ENCODE measurements around the gene SPECC1L.
"Not testable (repeated sequence)": the region's sequence is repeated elsewhere in the genome, so short reads cannot be mapped to it uniquely, and the experiment has no call there.

SPECC1L gene

DNA sequence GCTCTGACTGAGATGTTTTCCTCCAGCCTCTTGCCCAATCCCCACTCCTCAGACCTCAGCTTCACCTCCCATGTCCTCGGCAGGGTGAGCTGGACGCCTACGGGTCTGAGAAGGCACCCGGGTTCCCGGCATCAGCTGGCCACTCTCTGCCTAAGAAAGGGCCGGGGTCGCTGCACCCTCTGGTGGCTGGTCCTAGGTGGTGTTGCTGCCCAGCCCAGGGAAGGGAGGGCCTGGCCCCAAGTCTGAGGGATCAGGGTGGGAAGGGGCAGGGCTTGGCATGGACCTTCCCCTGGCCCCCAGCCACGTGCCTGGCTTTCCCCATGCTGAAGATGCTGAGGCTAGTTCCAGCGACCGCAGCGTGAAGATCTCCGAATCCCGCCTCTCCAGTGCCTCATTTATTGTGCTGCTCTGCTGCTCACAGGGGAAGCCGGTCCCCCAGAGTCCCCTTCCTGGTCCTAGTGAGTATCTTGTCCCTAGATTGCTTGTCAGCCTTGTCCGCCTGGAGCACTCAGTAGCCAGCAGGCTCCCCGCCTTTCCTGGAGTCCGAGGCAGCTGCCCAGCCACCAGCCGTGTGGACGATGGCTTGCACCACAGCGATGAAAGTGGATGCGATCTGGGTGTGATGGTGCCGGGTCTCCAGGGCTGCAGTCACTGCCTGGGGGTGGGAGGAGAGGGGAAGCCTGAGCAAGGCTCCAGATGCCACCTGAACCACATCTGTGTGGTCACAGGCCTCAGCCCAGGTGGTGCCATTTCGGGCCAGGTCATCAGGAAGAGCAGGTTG lies 22.9 kb upstream of the SPECC1L start:
- no peak for DNase-seq

GRCh38 chr22:24248611-24249010 lies 22.0 kb upstream of the SPECC1L start:
- not testable (repeated sequence) for DNase-seq

GRCh38 chr22:24249413-24249812 lies 21.2 kb upstream of the SPECC1L start:
- DNase-seq: not testable (repeated sequence)

DNA sequence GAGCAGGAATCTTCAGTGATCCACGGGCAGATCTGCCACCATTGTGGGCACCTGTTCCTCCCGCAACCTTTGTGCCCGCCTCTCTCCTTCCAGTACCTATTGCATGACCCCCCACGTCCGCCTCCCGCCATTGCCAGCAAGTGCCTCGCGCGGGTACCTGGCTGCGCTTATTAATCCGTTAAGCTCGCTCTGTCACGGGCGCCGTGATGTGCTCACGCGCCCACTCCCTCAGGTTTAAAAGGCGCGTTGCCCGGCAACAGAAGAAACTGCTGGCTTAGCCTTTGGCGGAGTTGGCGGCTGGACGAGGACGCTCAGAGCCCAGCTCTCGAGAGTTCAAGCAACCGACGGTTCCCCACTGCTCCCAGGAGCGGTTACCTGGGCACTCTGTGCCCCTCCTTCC lies 19.3 kb upstream of the SPECC1L start:
- DNase-seq: not testable (repeated sequence)

DNA sequence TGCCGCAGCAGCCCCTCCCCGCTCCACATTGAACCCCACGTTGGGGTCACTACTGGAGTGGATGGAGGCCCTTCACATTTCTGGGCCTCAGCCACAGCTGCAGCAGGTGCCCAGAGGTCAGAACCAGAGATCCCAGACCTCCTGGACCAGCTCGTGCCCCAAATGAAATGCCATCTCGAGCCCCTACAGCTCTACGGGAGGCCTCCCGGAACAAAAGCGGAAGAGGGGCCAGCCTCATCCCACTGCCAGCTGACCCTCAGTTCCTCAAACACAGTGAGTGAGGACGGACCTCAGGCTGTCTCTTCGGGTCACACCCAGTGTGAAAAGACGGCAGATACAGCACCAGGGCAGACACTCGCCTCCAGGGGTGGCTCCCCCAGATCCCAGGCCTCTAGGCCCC lies 17.5 kb upstream of the SPECC1L start:
- not testable (repeated sequence) for DNase-seq

DNA sequence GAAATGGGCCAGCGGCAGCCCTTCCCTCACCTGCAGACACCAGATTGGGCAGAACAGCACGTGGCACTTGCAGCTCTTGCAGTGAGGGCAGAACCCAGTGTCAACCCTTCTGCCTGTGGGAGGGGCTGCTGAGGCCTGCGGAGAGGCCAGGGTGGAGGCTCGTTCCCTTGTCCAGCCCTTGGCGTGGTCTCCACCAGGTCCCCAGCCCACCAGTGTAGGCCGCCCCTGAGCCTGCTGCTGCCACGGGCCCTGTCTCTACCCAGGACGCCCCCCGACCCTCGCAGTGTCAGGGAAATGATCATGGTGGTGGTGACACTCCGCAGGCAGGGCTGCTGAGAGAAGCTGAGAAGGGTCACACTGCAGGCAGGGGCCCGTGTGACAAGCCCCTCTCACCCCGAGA lies 14.5 kb upstream of the SPECC1L start:
- not testable (repeated sequence) for DNase-seq

DNA sequence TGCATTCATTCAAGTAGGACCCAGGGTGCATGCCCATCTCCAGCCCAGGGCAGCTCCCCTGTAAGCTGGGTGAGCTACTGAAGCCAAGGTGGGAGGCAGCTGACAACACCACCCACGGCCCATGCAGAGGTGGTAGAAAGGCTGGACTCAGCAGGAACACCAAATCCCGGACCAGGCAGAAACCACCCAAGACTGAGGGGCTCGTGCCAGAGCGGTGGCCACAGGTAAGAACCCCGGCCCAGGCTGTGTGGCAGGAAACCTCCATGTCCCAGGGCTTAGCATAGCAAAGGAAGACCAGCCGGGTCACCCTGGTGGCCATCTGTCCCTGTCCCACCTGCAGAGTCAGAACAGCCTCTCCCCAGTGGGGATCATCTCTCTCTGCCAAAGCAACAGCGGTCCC lies 13.9 kb upstream of the SPECC1L start:
- DNase-seq: not testable (repeated sequence)

DNA sequence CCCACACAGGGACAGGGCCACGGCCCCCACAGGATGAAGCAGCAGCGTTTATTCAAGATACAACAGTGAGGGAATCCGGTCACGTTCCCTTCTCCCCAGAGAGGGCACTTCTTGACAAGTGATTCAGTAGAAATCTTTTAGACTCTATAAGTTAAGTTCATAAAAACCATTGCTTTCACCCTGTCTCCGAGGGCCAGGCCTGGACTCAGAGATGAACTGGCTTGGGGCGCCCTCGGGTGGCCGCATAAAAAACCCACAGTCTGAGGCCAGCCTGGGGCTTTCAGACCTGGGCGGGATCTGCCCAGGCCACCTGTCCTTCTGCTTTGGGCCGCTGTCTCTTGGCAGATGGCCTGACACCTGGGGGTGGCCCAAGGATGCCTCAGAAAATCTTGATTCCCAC lies 11.2 kb upstream of the SPECC1L start:
- DNase-seq: peak; percentile 44

DNA sequence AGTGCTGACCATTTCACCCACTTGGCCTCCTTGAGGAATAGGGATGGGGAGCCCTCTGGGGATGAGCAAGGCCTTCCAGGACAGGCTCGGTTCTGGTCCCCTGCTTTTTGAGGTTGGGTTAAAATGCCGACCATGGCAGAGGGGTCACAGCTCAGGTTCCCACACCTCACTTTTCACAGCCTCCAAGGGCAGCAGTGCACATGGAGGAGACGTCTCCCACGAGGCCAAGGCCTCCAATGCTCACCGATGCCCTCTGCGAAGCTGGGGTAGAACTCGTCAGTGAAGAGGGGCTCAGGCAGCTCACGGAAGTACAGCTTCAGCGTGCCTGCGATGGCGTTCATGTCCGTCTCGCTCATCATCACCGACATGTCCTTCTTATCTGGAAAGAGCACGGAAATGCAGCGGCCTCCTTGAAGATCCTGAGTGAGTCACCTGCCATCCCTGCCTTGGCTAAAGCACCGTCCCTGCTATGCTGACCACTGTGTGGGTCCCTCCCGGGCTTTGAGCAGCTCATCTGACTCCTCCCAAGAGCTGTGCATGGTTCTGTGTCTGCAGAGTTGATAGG lies 8.4 kb upstream of the SPECC1L start:
- DNase-seq: not testable (repeated sequence)

DNA sequence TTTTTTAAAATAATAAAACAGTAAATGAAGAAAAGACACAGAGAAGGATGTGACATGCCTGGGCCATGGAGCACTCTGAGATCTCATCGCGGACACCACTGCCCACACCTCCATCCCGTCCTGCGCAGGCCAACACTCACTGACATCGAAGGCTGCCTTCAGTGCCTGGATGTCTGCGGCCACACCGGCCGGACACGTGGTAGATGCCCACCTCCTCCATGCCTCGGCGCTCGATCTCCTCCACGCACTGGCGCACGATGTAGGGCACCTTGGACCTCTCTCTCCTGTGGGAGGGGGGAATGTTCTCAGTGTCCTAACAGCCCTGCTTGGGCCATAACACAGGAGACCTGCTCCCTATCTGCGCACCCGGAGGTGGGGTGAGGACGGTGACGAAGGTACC lies 7.2 kb upstream of the SPECC1L start:
- not testable (repeated sequence) for DNase-seq

- not testable (repeated sequence) for DNase-seq
Measured at GRCh38 chr22:24264329-24264896, 6.2 kb upstream of the SPECC1L start.

- DNase-seq: no peak
Measured at GRCh38 chr22:24265734-24266133, 4.9 kb upstream of the SPECC1L start.

GRCh38 chr22:24266495-24266894 lies 4.1 kb upstream of the SPECC1L start:
- DNase-seq: not testable (repeated sequence)

DNA sequence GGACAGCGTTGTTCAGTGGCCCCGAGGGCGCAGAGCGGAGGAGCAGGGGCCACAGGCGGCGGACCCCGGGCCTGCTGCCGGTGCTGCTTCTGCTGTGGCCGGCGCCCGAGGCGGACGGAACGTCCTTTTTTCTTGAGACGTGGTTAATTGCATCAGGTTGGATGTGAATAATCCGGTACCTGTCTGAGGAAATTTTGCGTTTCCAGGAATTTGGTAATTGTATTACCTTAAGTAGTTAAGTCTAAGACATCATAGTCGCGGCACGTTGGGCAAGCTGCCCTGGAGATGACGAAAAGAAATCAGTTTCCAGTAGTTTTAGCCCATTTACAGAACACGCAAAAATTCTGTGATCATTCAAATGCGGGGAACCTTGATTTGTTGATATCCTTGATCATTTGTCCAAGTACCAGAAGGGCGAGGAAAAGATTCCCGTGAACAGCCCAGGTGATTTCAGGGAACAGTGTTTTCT lies 789 bp downstream of the SPECC1L start:
- DNase-seq: no peak

DNA sequence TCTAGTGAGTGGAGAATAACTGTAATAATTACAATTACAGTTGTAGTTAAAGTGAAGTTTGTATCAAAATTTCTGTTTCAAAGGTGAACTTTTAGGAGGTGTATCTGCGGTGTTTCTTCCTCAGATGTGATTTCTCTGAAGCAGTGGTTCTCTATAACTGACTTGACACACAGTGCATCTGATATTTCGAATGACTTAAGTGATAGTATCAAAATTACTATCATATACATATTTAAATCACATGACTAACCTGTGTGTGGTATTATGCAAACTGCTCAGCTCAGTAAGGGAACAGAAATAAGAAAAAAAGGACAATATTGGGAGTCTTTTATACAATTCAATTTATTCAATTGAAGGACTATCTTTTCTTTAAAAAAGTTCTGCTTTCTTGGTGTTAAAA lies 2.4 kb downstream of the SPECC1L start:
- not testable (repeated sequence) for DNase-seq

- DNase-seq: not testable (repeated sequence)
Measured at GRCh38 chr22:24273906-24274305, 3.3 kb downstream of the SPECC1L start.

DNA sequence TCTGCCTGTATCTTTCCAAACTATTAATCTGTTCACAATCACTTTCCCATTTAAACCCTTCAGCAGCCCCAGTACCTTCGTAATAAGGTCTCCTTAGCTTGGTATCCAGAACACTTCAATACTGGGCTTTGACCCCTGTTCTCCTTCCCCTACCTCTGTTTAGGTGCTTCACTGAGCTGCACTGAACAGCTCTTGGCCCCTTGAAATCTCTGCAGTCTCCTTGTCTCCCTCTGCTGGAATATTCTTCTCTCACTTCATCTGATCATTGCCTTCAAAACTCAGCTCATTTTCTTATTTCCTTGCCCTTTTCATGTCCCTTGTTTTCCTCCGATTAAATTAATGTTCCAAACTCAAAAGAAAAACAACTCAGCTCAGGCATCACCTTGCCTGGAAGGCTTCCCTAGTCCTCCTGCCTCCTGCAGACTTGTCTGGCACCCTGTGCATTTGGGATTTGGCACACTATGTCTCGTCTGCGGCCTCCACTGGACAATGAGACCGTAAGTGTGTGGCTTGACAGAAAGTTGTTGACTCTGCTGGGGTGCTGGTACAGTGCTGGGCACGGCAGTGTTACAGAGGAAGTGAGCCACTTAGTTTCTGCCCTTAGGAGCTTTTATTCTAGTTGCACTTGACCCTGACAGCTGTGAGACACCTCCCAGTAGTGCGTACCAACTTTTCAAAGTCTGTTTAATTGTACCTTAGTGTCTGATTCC lies 4.2 kb downstream of the SPECC1L start:
- DNase-seq: not testable (repeated sequence)

- not testable (repeated sequence) for DNase-seq
Measured at GRCh38 chr22:24280363-24280762, 9.7 kb downstream of the SPECC1L start.

GRCh38 chr22:24282401-24282800 lies 11.8 kb downstream of the SPECC1L start:
- DNase-seq: no peak

- no peak for DNase-seq
Measured at GRCh38 chr22:24284747-24285203, 14.1 kb downstream of the SPECC1L start.

DNA sequence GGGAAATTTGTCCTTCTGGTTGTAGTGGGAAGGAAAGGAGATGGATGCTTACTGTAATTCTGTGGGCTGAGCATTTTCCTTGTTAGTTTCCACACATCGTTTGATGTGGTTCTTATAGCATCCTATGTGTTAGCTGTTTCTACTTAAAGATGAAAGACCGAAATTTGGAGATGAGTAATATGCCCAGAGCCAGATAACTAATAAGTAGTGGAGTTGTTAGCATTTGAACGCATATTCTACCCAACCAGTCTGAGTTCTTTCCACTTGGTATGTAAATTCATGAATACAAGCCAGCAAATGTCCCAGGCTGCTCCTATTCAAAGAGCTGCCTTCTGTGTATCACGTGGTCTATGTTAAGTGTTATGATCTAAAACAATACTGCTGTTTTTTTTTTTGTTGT lies 14.6 kb downstream of the SPECC1L start:
- DNase-seq: no peak

DNA sequence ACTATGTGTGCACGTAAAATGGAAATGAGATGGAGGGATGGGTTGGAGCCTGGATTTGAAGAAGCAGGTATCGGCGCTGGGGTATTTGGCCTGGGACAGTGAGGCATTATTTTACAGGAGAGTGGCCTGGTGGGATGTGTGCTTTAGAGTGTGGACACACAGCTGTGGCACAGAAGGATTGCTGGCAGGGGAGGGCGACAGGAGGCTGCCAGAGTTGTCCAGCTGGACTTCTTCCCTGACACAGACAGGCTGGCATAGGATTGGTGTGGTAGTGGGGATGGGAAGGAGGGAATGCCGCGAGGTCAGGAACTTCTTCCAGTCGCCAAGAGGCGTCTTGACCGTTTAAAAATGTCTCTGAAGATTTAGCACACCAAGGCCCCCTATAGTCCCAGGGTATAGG lies 16.6 kb downstream of the SPECC1L start:
- not testable (repeated sequence) for DNase-seq

DNA sequence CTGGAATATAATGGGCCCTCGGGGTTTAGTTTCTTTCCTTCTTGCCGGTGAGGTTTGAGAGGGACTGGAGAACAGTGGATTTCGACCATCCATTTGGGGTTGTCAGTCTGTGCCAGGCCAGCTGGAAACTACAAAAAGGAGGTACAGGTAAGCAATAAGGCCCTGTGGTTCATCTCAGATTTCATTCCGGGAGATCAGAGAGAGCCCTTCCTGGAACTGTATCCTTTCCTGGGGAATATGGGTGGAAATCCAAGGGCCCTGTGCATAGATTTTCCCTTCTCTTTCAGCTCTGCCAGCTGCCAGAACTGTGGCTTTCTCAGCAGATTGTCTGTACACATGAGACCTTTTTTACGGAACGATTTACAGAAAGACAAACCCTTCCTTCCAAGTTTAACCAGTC lies 17.2 kb downstream of the SPECC1L start:
- DNase-seq: not testable (repeated sequence)

All from activated T-cell treated with anti-CD3 and anti-CD28 coated beads for 4 hours (primary cell).